OCI-LY3 (cell line): ENCODE data around the gene NAB1.

ENCODE experiments used
- CTCF ChIP-seq: fragments of 200-600, 300-600 bp; sonication (generic); IDR thresholded peaks from 2 replicates; pipeline ENCODE4 v1.5.1; 2014; ENCODE audit warnings: antibody characterized with exemption, low read length, low read depth
- EZH2phosphoT487 ChIP-seq: fragments of 200-600 bp; shearing (Covaris generic); IDR thresholded peaks from 2 replicates; pipeline ENCODE4 v1.6.1; 2018; ENCODE audit warnings: antibody characterized with exemption, mixed run types, low read depth

- TF ChIP-seq CTCF: no peak
- TF ChIP-seq EZH2phosphoT487: no peak
Observed at GRCh38 chr2:190655113-190655512, 6.2 kb downstream of the NAB1 start.
